ENCODE results near the gene INPP4A.

DNA sequence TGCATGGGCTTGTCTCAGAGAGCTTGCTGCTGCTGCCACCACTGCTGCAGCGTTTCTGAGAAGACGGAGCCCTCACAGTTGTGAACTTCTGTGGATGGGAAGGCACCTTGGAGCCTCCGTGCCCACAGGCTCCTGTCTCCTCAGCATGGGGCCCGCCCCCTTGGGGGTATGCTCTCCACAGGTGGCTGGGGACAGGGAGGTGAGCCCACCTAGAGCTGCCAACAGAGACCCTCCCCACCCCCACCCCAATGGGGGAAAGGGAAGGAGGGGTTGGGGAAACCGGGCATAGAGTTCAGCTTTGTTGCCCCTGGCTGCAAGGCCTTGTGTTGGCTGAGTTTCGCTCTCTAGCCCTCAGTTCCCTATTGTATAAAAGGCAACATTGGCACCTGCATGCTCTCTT, 76.1 kb downstream of the INPP4A start:
- no peak for TF ChIP-seq POLR2A (IDR thresholded peaks at IDR 0.05)
- TF ChIP-seq, protein P1, sequence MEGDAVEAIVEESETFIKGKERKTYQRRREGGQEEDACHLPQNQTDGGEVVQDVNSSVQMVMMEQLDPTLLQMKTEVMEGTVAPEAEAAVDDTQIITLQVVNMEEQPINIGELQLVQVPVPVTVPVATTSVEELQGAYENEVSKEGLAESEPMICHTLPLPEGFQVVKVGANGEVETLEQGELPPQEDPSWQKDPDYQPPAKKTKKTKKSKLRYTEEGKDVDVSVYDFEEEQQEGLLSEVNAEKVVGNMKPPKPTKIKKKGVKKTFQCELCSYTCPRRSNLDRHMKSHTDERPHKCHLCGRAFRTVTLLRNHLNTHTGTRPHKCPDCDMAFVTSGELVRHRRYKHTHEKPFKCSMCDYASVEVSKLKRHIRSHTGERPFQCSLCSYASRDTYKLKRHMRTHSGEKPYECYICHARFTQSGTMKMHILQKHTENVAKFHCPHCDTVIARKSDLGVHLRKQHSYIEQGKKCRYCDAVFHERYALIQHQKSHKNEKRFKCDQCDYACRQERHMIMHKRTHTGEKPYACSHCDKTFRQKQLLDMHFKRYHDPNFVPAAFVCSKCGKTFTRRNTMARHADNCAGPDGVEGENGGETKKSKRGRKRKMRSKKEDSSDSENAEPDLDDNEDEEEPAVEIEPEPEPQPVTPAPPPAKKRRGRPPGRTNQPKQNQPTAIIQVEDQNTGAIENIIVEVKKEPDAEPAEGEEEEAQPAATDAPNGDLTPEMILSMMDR (IDR thresholded peaks at IDR 0.05) = no peak
